ENCODE results near the gene PCDH9.

GRCh38 chr13:66477816-66478215 is 752.3 kb downstream of the PCDH9 start:
- TF ChIP-seq CTCF (IDR thresholded peaks at IDR 0.05): no peak
- no peak for TF ChIP-seq POLR2A (IDR thresholded peaks at IDR 0.05)

Data from heart left ventricle (tissue), 13 donors.